Thoracic aorta (tissue), 2 donors: ENCODE results near the gene SLIT3. TPM values are rescaled to one million over a fixed set of nuclear protein-coding genes. Genes with fewer than 3 reads are reported as not detected.

Experiments
- ATAC-seq: fragments of 150-250 bp; one replicate; pipeline ENCODE4 v1.8.0; 2017; ENCODE audit warnings: low read depth; ENCODE audit not compliant: insufficient number of reproducible peaks, low FRiP score
- DNase-seq: peaks from one replicate; pipeline ENCODE4 v3.0.0-alpha.2; 2020; ENCODE audit warnings: low spot score
- H3K27ac ChIP-seq, 2 donors: fragments of 200-600 bp; sonication (generic); 1 replicate in 1 of 2; 2 replicates in 1 of 2; pipeline ENCODE4 v1.5.1; 2016; ENCODE audit warnings: mild to moderate bottlenecking in 2 of 2, moderate library complexity in 2 of 2
- H3K27me3 ChIP-seq: fragments of 200-600 bp; sonication (generic); replicated peaks from 2 replicates; pipeline ENCODE4 v1.6.0; 2016; ENCODE audit warnings: mild to moderate bottlenecking; ENCODE audit not compliant: insufficient read depth
- H3K36me3 ChIP-seq: fragments of 200-600 bp; sonication (generic); one replicate; pipeline ENCODE4 v1.5.1; 2016
- H3K4me1 ChIP-seq, 2 donors: fragments of 200-600 bp; sonication (generic); 1 replicate in 1 of 2; 2 replicates in 1 of 2; pipeline versions ENCODE4 v1.5.1 to v1.6.0; 2016; ENCODE audit warnings: low read depth in 2 of 2, mild to moderate bottlenecking in 1 of 2; ENCODE audit not compliant: control insufficient read depth in 1 of 2
- H3K4me3 ChIP-seq: fragments of 200-600 bp; sonication (generic); 2 replicates; pipeline ENCODE4 v1.5.1; 2016; ENCODE audit warnings: mild to moderate bottlenecking
- H3K9me3 ChIP-seq: fragments of 200-600 bp; sonication (generic); 2 replicates; pipeline ENCODE4 v1.5.1; 2016
- total RNA-seq, 2 donors: library from RNA; depleted of rRNA; stranded (reverse); fragments of >200 nt; gene quantifications; one replicate each; pipeline versions ENCODE4 v1.1.0 to v1.2.3, GENCODE V29; 2016
- TF ChIP-seq, protein P1 (sequence below): fragments of 200-600 bp; sonication (generic); IDR thresholded peaks from one replicate; pipeline ENCODE4 v1.5.1; 2019; ENCODE audit warnings: antibody characterized with exemption

SLIT3 gene
- total RNA-seq, 2 donors from 2014 or later = 80.1 to 86.9 TPM

DNA sequence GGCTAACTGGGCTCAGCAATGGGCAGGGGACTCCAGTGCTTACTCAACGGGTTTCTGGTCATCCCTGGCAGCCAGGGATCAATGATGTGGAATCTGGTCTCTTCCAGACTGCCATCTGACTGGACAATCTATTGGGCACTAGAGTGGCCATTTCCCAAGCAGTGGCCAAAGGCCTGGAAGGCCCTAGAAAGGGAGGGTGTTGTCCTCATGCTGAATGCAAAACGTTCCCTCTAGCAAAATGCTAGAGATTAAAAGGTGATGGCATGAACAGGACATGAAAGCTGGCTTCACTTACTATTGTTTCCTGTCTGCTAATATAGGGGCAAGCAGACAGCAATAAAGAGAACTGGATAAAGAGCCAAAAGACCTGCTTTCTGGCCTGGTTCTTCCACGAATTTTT is 467.6 kb downstream of the SLIT3 start:
- no peaks in the 10 kb centered on the region for H3K4me1 ChIP-seq
- ATAC-seq = no peak
- H3K4me3 ChIP-seq = no peak overlapping the region
- no peak for DNase-seq
- no peaks in the 10 kb centered on the region for H3K9me3 ChIP-seq
- no peak overlapping the region for H3K27ac ChIP-seq
- no peaks in the 10 kb centered on the region for H3K27me3 ChIP-seq
- no peaks in the 10 kb centered on the region for H3K36me3 ChIP-seq
- TF ChIP-seq, protein P1, sequence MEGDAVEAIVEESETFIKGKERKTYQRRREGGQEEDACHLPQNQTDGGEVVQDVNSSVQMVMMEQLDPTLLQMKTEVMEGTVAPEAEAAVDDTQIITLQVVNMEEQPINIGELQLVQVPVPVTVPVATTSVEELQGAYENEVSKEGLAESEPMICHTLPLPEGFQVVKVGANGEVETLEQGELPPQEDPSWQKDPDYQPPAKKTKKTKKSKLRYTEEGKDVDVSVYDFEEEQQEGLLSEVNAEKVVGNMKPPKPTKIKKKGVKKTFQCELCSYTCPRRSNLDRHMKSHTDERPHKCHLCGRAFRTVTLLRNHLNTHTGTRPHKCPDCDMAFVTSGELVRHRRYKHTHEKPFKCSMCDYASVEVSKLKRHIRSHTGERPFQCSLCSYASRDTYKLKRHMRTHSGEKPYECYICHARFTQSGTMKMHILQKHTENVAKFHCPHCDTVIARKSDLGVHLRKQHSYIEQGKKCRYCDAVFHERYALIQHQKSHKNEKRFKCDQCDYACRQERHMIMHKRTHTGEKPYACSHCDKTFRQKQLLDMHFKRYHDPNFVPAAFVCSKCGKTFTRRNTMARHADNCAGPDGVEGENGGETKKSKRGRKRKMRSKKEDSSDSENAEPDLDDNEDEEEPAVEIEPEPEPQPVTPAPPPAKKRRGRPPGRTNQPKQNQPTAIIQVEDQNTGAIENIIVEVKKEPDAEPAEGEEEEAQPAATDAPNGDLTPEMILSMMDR = no peak

DNA sequence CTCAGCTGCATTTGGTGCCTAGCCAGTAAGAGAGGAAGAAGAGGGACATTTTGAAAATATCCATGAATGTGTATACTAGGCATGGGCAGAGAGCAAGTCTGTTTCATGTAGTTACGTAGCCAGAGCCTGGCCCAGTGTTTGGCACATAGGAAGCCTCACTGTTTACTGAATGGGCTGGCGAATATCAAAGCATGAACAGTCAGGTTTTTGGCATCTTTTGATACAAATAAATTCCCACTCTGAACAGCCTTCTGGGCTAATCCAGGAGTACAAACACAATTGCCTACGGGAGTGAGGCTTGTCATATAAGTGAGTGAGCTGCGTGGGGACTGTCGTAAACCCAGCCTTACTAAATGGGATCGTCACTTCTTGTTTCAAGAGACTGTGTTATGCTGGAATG is 468.6 kb downstream of the SLIT3 start:
- DNase-seq = no peak
- no peaks in the 10 kb centered on the region for H3K27me3 ChIP-seq
- no peak overlapping the region for H3K27ac ChIP-seq
- TF ChIP-seq, protein P1 = no peak
- no peak overlapping the region for H3K4me3 ChIP-seq
- no peak for ATAC-seq
- no peaks in the 10 kb centered on the region for H3K36me3 ChIP-seq
- no peaks in the 10 kb centered on the region for H3K4me1 ChIP-seq
- H3K9me3 ChIP-seq = no peaks in the 10 kb centered on the region

DNA sequence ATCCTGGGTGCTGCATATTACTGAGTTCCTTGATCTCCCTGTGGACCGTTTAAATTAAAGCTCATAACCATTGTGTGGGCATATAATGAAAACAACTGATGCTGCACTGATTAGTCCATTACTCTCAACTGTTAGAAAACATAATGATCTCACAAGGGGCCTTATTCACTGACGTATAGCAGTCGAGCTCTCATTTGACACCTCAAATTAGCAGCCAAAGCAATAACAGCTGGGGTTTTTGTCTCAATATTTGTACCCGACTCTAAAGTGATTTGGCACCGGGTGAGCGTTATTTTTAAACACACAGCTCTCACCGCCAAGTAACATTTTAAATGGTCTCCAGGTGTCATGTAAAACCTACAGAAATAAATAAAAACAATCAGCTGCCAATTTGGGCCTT is 469.6 kb downstream of the SLIT3 start:
- no peak overlapping the region for H3K4me3 ChIP-seq
- no peak for DNase-seq
- ATAC-seq = no peak
- no peaks in the 10 kb centered on the region for H3K27me3 ChIP-seq
- no peaks in the 10 kb centered on the region for H3K9me3 ChIP-seq
- no peak overlapping the region for H3K27ac ChIP-seq
- H3K36me3 ChIP-seq = no peaks in the 10 kb centered on the region
- TF ChIP-seq, protein P1 = no peak
- H3K4me1 ChIP-seq = peaks cover 0 to 6% of the 10 kb centered on the region in 2 donors

DNA sequence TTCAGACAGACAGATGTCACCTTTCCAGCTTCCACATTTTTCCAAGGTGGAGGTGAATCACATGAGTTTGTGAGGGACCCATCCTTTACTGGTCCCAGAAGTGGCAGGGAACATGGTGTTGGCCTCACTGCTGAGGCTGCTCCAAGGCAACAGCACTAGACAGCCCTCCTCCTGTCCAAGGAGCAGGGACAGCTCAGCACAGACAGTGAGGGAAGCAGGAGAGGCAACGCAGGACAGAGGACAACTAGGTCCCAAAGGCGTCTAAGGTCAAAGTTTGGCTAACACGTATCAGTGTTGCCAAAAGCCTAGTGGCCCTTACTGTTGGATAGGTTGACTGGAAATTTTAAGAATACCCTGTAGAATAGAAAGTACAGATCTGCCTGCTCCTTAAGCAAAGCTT is 470.1 kb downstream of the SLIT3 start:
- DNase-seq (no peak), ATAC-seq (no peak)
- TF ChIP-seq, protein P1 = no peak
- Histone ChIP-seq H3K4me3 (no peak overlapping the region), H3K27me3 (no peaks in the 10 kb centered on the region), H3K4me1 (peaks cover 0 to 12% of the 10 kb centered on the region in 2 donors), H3K9me3 (no peaks in the 10 kb centered on the region), H3K36me3 (no peaks in the 10 kb centered on the region), H3K27ac (no peak overlapping the region)

DNA sequence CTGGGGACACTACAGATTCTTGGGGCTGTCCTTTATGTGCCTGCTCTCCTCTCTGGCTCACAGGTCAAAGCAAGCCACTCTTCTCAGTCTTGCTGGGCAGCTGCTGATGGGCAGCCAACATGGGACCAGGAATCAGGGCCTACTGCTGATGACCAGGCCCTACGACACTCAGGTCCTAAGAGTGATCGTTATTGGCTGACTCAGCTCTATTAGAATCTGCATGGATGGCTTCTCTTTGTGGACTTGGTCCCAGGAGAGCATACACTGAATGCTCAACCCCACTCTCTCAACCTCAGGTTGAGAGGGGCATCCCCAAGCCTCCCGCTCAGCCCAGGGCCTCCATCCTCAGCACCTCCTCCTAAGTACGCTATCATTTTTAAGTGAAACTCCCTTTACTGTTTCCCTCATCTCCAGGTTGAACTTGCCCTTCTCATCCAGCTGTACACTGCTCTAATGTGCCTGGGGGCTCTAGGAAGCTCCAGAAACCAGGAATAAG is 471.0 kb downstream of the SLIT3 start:
- Histone ChIP-seq H3K4me3 (no peak overlapping the region), H3K4me1 (peaks cover 0 to 12% of the 10 kb centered on the region in 2 donors), H3K27me3 (no peaks in the 10 kb centered on the region), H3K9me3 (no peaks in the 10 kb centered on the region), H3K36me3 (no peaks in the 10 kb centered on the region), H3K27ac (no peak overlapping the region)
- TF ChIP-seq, protein P1 = no peak
- DNase-seq (no peak), ATAC-seq (no peak)
